Ascending aorta (tissue), 2 donors: ENCODE data around the gene STRIP2. TPM values are rescaled to one million over a fixed set of nuclear protein-coding genes. Genes with fewer than 3 reads are reported as not detected.
"Not testable (repeated sequence)": the region's sequence is repeated elsewhere in the genome, so short reads cannot be mapped to it uniquely, and the experiment has no call there.

ENCODE experiments used
- DNase-seq, 2 donors: peaks; one replicate each; pipeline ENCODE4 v3.0.0-alpha.2; 2019; ENCODE audit warnings: low spot score in 2 of 2
- H3K27ac ChIP-seq, 2 donors: fragments of 200-600 bp; sonication (generic); one replicate each; pipeline ENCODE4 v1.5.1; 2016 to 2017; ENCODE audit warnings: mild to moderate bottlenecking in 1 of 2
- H3K27me3 ChIP-seq: fragments of 200-600 bp; sonication (generic); one replicate; pipeline ENCODE4 v1.5.1; 2017
- H3K36me3 ChIP-seq, 2 donors: fragments of 200-600 bp; sonication (generic); one replicate each; pipeline ENCODE4 v1.5.1; 2016
- H3K4me1 ChIP-seq, 2 donors: fragments of 200-600 bp; sonication (generic); one replicate each; pipeline ENCODE4 v1.5.1; 2016 to 2017; ENCODE audit warnings: mild to moderate bottlenecking in 1 of 2
- H3K4me3 ChIP-seq, 2 donors: fragments of 200-600 bp; sonication (generic); one replicate each; pipeline ENCODE4 v1.5.1; 2016 to 2017; ENCODE audit warnings: mild to moderate bottlenecking in 1 of 2
- H3K9me3 ChIP-seq, 2 donors: fragments of 200-600 bp; sonication (generic); one replicate each; pipeline ENCODE4 v1.5.1; 2016
- CTCF ChIP-seq, 3 experiments: fragments of 200-600 bp in 2 of 3; fragments of 450-650 bp in 1 of 3; sonication (generic) in 2 of 3; IDR thresholded peaks; one replicate each; pipeline ENCODE4 v1.5.1; 2016 to 2019; ENCODE audit warnings: antibody characterized with exemption in 3 of 3, mild to moderate bottlenecking in 1 of 3, moderate library complexity in 1 of 3
- intact Hi-C: fragments of 100-400 bp; cut with DNase I; formaldehyde crosslinking; loops from one replicate; pipeline ENCODE4 v1.15.1; 2023
- total RNA-seq: library from RNA; depleted of rRNA; stranded (reverse); fragments of >200 nt; gene quantifications from one replicate; pipeline ENCODE4 v1.1.0, GENCODE V29; 2016

Gene STRIP2
- total RNA-seq, 1 donor from 2014 or later, result 2.3 TPM

GRCh38 chr7:129532375-129532774 is 98.1 kb downstream of the STRIP2 start:
- TF ChIP-seq CTCF (IDR thresholded peaks at IDR 0.05), result no peak
- no peaks in the 10 kb centered on the region for H3K27me3 ChIP-seq
- DNase-seq, result no peak
- intact Hi-C loops, result no loop called here
- H3K36me3 ChIP-seq, result no peaks in the 10 kb centered on the region
- H3K4me1 ChIP-seq, result no peaks in the 10 kb centered on the region
- H3K9me3 ChIP-seq, result no peaks in the 10 kb centered on the region
- no peak overlapping the region for H3K4me3 ChIP-seq
- no peak overlapping the region for H3K27ac ChIP-seq

DNA sequence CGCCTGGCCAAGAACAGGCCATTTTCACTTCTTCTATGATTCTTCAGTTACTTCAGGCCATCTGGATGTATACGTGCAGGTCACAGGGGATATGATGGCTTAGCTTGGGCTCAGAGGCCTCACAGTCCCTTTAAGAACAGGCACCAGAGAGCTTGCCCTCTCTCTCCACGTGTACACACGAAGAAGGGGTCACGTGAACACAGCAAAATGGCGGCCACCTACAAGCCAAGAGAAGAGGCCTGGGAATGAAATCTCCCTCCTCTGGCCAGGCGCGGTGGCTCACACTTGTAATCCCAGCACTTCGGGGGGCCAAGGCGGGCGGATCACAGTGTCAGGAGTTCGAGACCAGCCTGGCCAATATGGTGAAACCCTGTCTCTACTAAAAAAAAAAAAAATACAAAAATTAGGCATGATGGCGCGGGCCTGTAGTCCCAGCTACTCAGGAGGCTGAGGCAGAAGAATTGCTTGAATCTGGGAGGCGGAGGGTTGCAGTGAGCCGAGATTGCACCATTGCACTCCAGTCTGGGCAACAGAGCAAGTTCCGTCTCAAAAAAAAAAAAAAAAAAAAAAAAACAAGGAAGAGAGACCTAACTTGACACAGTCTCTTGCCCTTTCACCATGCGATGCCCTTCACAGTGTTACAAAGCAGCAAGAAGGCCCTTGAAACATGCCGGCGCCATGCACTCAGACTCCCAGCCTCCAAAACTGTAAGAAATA is 100.5 kb downstream of the STRIP2 start:
- DNase-seq, H3K9me3 ChIP-seq, H3K27ac ChIP-seq, H3K36me3 ChIP-seq, H3K27me3 ChIP-seq, intact Hi-C loops, H3K4me3 ChIP-seq, H3K4me1 ChIP-seq: not testable (repeated sequence)

GRCh38 chr7:129535896-129536295 is 101.7 kb downstream of the STRIP2 start:
- H3K4me3 ChIP-seq, result no peak overlapping the region
- H3K27me3 ChIP-seq, result no peaks in the 10 kb centered on the region
- no peaks in the 10 kb centered on the region for H3K36me3 ChIP-seq
- TF ChIP-seq CTCF (IDR thresholded peaks at IDR 0.05), result no peak
- DNase-seq, result no peak
- H3K4me1 ChIP-seq, result no peaks in the 10 kb centered on the region
- intact Hi-C loops, result no loop called here
- no peaks in the 10 kb centered on the region for H3K9me3 ChIP-seq
- H3K27ac ChIP-seq, result no peak overlapping the region

GRCh38 chr7:129536323-129536722 is 102.1 kb downstream of the STRIP2 start:
- intact Hi-C loops, result no loop called here

More at GRCh38 chr7:129536323-129536722, 102.1 kb downstream of the STRIP2 start:
- H3K36me3 ChIP-seq, result no peaks in the 10 kb centered on the region
- no peak overlapping the region for H3K27ac ChIP-seq
- no peaks in the 10 kb centered on the region for H3K4me1 ChIP-seq
- no peak for TF ChIP-seq CTCF (IDR thresholded peaks at IDR 0.05)
- DNase-seq, result no peak
- H3K4me3 ChIP-seq, result no peak overlapping the region
- no peaks in the 10 kb centered on the region for H3K27me3 ChIP-seq
- no peaks in the 10 kb centered on the region for H3K9me3 ChIP-seq

Other genes starting within 250 kb of the STRIP2 start
- gene SMO, start 245.8 kb upstream of the STRIP2 start, total RNA-seq, result 12.9 TPM
- 62.9 TPM for gene AHCYL2, start 209.4 kb upstream of the STRIP2 start, total RNA-seq
- not detected for gene SMKR1, start 68.1 kb downstream of the STRIP2 start, total RNA-seq
- 3.1 TPM for gene NRF1, start 177.3 kb downstream of the STRIP2 start, total RNA-seq